ENCODE results near the gene CMPK1. TPM values are rescaled to one million over a fixed set of nuclear protein-coding genes. Genes with fewer than 3 reads are reported as not detected.
A peak's percentile ranks its signal among the peaks of the same experiment; 100 is the strongest.
"Not testable (repeated sequence)": the region's sequence is repeated elsewhere in the genome, so short reads cannot be mapped to it uniquely, and the experiment has no call there.

Gene CMPK1
- total and polyA plus RNA-seq, 9 donors: 38.8 to 109 (median 64.1) TPM

- Histone ChIP-seq H3K27ac (no peak overlapping the region), H3K9me3 (no peaks in the 10 kb centered on the region), H3K4me1 (ENCODE audit: insufficient read depth) (no peaks in the 10 kb centered on the region), H3K27me3 (no peaks in the 10 kb centered on the region), H3K36me3 (no peaks in the 10 kb centered on the region), H3K4me3 (no peak overlapping the region)
- WGBS, 3 donors: 95 to 98% (median 97%) methylated on average over 2 of the region's 2 CpGs
- intact Hi-C loops (cut with DNase I): no loop called here
- TF ChIP-seq EP300 (IDR thresholded peaks at IDR 0.05) (no peak), POLR2A (IDR thresholded peaks at IDR 0.05) (no peak), CTCF (IDR thresholded peaks at IDR 0.05) (no peak)
- no peak for DNase-seq
These were observed 31.1 kb upstream of the CMPK1 start for GRCh38 chr1:47302472-47302871.

- intact Hi-C loops (cut with DNase I): no loop called here
- 83 to 88% (median 84%) methylated on average over 4 of the region's 4 CpGs for WGBS, 3 donors
- TF ChIP-seq CTCF (IDR thresholded peaks at IDR 0.05): no peak
- TF ChIP-seq POLR2A (IDR thresholded peaks at IDR 0.05): no peak
- TF ChIP-seq EP300 (IDR thresholded peaks at IDR 0.05): no peak
These were observed 24.2 kb upstream of the CMPK1 start for GRCh38 chr1:47309427-47309826.

GRCh38 chr1:47313915-47314664 lies 19.5 kb upstream of the CMPK1 start, which contains the start of gene STIL:
Gene STIL (minus strand): TSS chr1:47314147. CDS start chr1:47310319, 3,828 bp downstream.
- Histone ChIP-seq H3K4me1 (ENCODE audit: insufficient read depth) (peaks cover 3% of the 10 kb centered on the region), H3K9me3 (no peaks in the 10 kb centered on the region), H3K27ac (peak within 1 kb of the TSS in 1 of 2 donors; percentile 53), H3K4me3 (peak within 1 kb of the TSS; percentile 70), H3K27me3 (no peaks in the 10 kb centered on the region), H3K36me3 (no peaks in the 10 kb centered on the region)
- TF ChIP-seq CTCF (IDR thresholded peaks at IDR 0.05) (no peak), EP300 (IDR thresholded peaks at IDR 0.05) (no peak), POLR2A (IDR thresholded peaks at IDR 0.05) (no peak)
- WGBS, 3 donors: 1% methylated on average over 53 to 54 of the region's 54 CpGs
- DNase-seq: peak; percentile 96 to 99 (median 97)
- intact Hi-C loops (cut with DNase I): no loop called here

More at GRCh38 chr1:47309427-47309826, 24.2 kb upstream of the CMPK1 start:
- Histone ChIP-seq H3K36me3 (no peaks in the 10 kb centered on the region), H3K9me3 (no peaks in the 10 kb centered on the region), H3K27ac (no peak overlapping the region), H3K4me1 (ENCODE audit: insufficient read depth) (peaks cover 3% of the 10 kb centered on the region), H3K4me3 (no peak overlapping the region), H3K27me3 (no peaks in the 10 kb centered on the region)
- no peak for DNase-seq

GRCh38 chr1:47317841-47318240 lies 15.7 kb upstream of the CMPK1 start:
- no peaks in the 10 kb centered on the region for H3K27me3 ChIP-seq
- no peaks in the 10 kb centered on the region for H3K36me3 ChIP-seq
- H3K4me3 ChIP-seq: no peak overlapping the region
- intact Hi-C loops (cut with DNase I): no loop called here
- DNase-seq: no peak
- no peak overlapping the region for H3K27ac ChIP-seq
- H3K9me3 ChIP-seq: no peaks in the 10 kb centered on the region
- H3K4me1 ChIP-seq (ENCODE audit: insufficient read depth): peaks cover 3% of the 10 kb centered on the region
- TF ChIP-seq EP300 (IDR thresholded peaks at IDR 0.05) (no peak), CTCF (IDR thresholded peaks at IDR 0.05) (no peak), POLR2A (IDR thresholded peaks at IDR 0.05) (no peak)
- 63 to 86% (median 81%) methylated on average over 1 of the region's 1 CpG for WGBS, 3 donors

- H3K4me3 ChIP-seq; DNase-seq; H3K4me1 ChIP-seq (ENCODE audit: insufficient read depth); H3K9me3 ChIP-seq; intact Hi-C loops (cut with DNase I); H3K27ac ChIP-seq; H3K36me3 ChIP-seq; H3K27me3 ChIP-seq: not testable (repeated sequence)
- WGBS, 3 donors: 87 to 88% (median 88%) methylated on average over 14 of the region's 14 CpGs
These were observed 13.6 kb upstream of the CMPK1 start for GRCh38 chr1:47319968-47320367.

Measured in ovary (tissue), 9 donors.